WTC11 (cell line): ENCODE data around the gene MAN2B2. TPM values are rescaled to one million over a fixed set of nuclear protein-coding genes. Genes with fewer than 3 reads are reported as not detected.
A peak's percentile ranks its signal among the peaks of the same experiment; 100 is the strongest.

Source experiments
- CREM ChIP-seq: sonication (generic); formaldehyde crosslinking; IDR thresholded peaks from 2 replicates; pipeline ENCODE4 v1.8.1; 2022; ENCODE audit warnings: mild to moderate bottlenecking, missing genetic modification reagents, moderate library complexity
- IRF2 ChIP-seq: sonication (generic); formaldehyde crosslinking; IDR thresholded peaks from 2 replicates; pipeline ENCODE4 v1.8.0; 2022; ENCODE audit warnings: low read depth, missing genetic modification reagents, borderline replicate concordance
- KAT7 ChIP-seq: sonication (generic); formaldehyde crosslinking; IDR thresholded peaks from 2 replicates; pipeline ENCODE4 v1.8.1; 2023; ENCODE audit warnings: missing genetic modification reagents, mild to moderate bottlenecking, borderline replicate concordance
- NFATC4 ChIP-seq: fragments of 250-450 bp; sonication (Bioruptor Pico); IDR thresholded peaks from 2 replicates; pipeline ENCODE4 v1.9.0; 2021; ENCODE audit warnings: mild to moderate bottlenecking
- NFYB ChIP-seq: sonication (generic); formaldehyde crosslinking; conservative IDR thresholded peaks from 2 replicates; pipeline ENCODE4 v1.8.0; 2022; ENCODE audit warnings: low read depth, missing genetic modification reagents
- NR2C2 ChIP-seq: sonication (generic); formaldehyde crosslinking; IDR thresholded peaks from 2 replicates; pipeline ENCODE4 v1.8.0; 2022; ENCODE audit warnings: mild to moderate bottlenecking, missing genetic modification reagents
- OVOL2 ChIP-seq: fragments of 250-450 bp; sonication (Bioruptor Pico); IDR thresholded peaks from 2 replicates; pipeline ENCODE4 v1.9.0; 2021; ENCODE audit warnings: mild to moderate bottlenecking, borderline replicate concordance
- SMAD4 ChIP-seq: sonication (generic); formaldehyde crosslinking; IDR thresholded peaks from 2 replicates; pipeline ENCODE4 v1.8.0; 2022; ENCODE audit warnings: mild to moderate bottlenecking, missing genetic modification reagents
- ZNF121 ChIP-seq: sonication (generic); formaldehyde crosslinking; IDR thresholded peaks from 2 replicates; pipeline ENCODE4 v1.8.0; 2023; ENCODE audit warnings: missing genetic modification reagents
- ZNF219 ChIP-seq: sonication (generic); formaldehyde crosslinking; IDR thresholded peaks from 2 replicates; pipeline ENCODE4 v1.8.0; 2023; ENCODE audit warnings: missing genetic modification reagents, mild to moderate bottlenecking, borderline replicate concordance
- ZNF263 ChIP-seq: sonication (generic); formaldehyde crosslinking; IDR thresholded peaks from 2 replicates; pipeline ENCODE4 v1.8.1; 2022; ENCODE audit warnings: low read depth, mild to moderate bottlenecking, moderate library complexity, missing genetic modification reagents
- ZNF396 ChIP-seq: fragments of 250-450 bp; sonication (Bioruptor Pico); IDR thresholded peaks from 2 replicates; pipeline ENCODE4 v1.8.0; 2021; ENCODE audit warnings: mild to moderate bottlenecking, moderate library complexity, borderline replicate concordance
- total RNA-seq: library from RNA; stranded (reverse); gene quantifications from 3 replicates; pipeline ENCODE4 v1.2.3, GENCODE V29; 2021
- TF ChIP-seq, protein P1 (sequence below): sonication (generic); formaldehyde crosslinking; IDR thresholded peaks from 2 replicates; pipeline ENCODE4 v1.8.0; 2022; ENCODE audit warnings: mild to moderate bottlenecking, missing genetic modification reagents
- TF ChIP-seq, protein P2 (sequence below): sonication (generic); formaldehyde crosslinking; IDR thresholded peaks from 2 replicates; pipeline ENCODE4 v1.8.1; 2022; ENCODE audit warnings: mild to moderate bottlenecking, moderate library complexity, missing genetic modification reagents
- TF ChIP-seq, protein P3 (sequence below): sonication (generic); formaldehyde crosslinking; IDR thresholded peaks from 2 replicates; pipeline ENCODE4 v1.8.0; 2023; ENCODE audit warnings: mild to moderate bottlenecking, missing genetic modification reagents
- TF ChIP-seq, protein P4 (sequence below): sonication (generic); formaldehyde crosslinking; IDR thresholded peaks from 2 replicates; pipeline ENCODE4 v1.8.1; 2023; ENCODE audit warnings: mild to moderate bottlenecking, missing genetic modification reagents, moderate library complexity
- TF ChIP-seq, protein P5 (sequence below): fragments of 250-450 bp; sonication (Bioruptor Pico); conservative IDR thresholded peaks from 2 replicates; pipeline ENCODE4 v1.9.0; 2021; ENCODE audit warnings: mild to moderate bottlenecking
- TF ChIP-seq, protein P6 (sequence below): fragments of 200-600 bp; IDR thresholded peaks from 2 replicates; pipeline ENCODE4 v1.8.0; 2022; ENCODE audit warnings: antibody characterized with exemption
- TF ChIP-seq, protein P7 (sequence below): sonication (generic); formaldehyde crosslinking; IDR thresholded peaks from 2 replicates; pipeline ENCODE4 v1.8.0; 2022; ENCODE audit warnings: missing genetic modification reagents

MAN2B2 gene
- total RNA-seq, 1 experiment from 2014 or later, result 6.3 TPM

DNA sequence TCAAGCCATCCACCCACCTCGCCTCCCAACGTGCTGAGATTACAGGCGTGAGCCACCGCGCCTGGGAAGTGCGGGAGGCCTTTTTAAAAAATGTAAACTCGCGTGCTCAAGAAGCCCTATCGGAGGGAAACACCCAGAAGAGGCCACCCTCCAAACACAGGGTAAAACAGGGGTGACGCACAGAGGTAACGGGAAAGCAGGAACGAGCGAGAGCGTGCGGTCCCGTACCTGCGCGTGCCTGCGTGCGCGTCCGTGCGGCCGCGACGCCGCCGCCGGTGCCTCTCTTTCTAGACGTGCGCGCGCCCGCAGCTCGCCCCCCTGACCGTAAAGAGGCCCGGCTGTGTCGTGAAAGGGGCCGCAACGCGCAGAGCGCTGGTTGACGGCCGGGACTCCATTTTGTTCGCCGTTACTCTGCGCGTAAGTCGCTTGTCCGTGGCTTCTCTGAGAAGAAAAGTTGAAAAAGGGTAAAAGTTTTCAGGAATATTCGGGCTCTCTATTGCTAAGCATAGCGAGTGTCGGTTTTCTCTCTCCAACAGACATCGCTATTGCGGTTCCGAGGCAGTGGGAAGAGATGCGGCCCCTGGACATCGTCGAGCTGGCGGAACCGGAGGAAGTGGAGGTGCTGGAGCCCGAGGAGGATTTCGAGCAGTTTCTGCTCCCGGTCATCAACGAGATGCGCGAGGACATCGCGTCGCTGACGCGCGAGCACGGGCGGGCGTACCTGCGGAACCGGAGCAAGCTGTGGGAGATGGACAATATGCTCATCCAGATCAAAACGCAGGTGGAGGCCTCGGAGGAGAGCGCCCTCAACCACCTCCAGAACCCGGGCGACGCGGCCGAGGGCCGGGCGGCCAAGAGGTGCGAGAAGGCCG is 65.5 kb downstream of the MAN2B2 start, which contains the start of gene MRFAP1 (continued):
- TF ChIP-seq, protein P1, sequence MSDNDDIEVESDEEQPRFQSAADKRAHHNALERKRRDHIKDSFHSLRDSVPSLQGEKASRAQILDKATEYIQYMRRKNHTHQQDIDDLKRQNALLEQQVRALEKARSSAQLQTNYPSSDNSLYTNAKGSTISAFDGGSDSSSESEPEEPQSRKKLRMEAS (CRISPR knock-in tag), result peak; percentile 92
- TF ChIP-seq CREM (CRISPR knock-in tag), result no peak
- TF ChIP-seq KAT7 (CRISPR knock-in tag), result no peak
- TF ChIP-seq, protein P2, sequence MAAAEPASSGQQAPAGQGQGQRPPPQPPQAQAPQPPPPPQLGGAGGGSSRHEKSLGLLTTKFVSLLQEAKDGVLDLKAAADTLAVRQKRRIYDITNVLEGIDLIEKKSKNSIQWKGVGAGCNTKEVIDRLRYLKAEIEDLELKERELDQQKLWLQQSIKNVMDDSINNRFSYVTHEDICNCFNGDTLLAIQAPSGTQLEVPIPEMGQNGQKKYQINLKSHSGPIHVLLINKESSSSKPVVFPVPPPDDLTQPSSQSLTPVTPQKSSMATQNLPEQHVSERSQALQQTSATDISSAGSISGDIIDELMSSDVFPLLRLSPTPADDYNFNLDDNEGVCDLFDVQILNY (CRISPR knock-in tag), result peak; percentile 42
- TF ChIP-seq, protein P3, sequence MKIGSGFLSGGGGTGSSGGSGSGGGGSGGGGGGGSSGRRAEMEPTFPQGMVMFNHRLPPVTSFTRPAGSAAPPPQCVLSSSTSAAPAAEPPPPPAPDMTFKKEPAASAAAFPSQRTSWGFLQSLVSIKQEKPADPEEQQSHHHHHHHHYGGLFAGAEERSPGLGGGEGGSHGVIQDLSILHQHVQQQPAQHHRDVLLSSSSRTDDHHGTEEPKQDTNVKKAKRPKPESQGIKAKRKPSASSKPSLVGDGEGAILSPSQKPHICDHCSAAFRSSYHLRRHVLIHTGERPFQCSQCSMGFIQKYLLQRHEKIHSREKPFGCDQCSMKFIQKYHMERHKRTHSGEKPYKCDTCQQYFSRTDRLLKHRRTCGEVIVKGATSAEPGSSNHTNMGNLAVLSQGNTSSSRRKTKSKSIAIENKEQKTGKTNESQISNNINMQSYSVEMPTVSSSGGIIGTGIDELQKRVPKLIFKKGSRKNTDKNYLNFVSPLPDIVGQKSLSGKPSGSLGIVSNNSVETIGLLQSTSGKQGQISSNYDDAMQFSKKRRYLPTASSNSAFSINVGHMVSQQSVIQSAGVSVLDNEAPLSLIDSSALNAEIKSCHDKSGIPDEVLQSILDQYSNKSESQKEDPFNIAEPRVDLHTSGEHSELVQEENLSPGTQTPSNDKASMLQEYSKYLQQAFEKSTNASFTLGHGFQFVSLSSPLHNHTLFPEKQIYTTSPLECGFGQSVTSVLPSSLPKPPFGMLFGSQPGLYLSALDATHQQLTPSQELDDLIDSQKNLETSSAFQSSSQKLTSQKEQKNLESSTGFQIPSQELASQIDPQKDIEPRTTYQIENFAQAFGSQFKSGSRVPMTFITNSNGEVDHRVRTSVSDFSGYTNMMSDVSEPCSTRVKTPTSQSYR (CRISPR knock-in tag), result peak; percentile 13; the same call in 1 of the 2 replicates
- no peak for TF ChIP-seq NR2C2 (CRISPR knock-in tag)
- TF ChIP-seq, protein P4, sequence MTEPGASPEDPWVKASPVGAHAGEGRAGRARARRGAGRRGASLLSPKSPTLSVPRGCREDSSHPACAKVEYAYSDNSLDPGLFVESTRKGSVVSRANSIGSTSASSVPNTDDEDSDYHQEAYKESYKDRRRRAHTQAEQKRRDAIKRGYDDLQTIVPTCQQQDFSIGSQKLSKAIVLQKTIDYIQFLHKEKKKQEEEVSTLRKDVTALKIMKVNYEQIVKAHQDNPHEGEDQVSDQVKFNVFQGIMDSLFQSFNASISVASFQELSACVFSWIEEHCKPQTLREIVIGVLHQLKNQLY, result no peak
- no peak for TF ChIP-seq ZNF396
- no peak for TF ChIP-seq OVOL2 (CRISPR knock-in tag)
- TF ChIP-seq IRF2 (CRISPR knock-in tag), result no peak
- TF ChIP-seq NFATC4 (CRISPR knock-in tag), result no peak
- TF ChIP-seq, protein P5, sequence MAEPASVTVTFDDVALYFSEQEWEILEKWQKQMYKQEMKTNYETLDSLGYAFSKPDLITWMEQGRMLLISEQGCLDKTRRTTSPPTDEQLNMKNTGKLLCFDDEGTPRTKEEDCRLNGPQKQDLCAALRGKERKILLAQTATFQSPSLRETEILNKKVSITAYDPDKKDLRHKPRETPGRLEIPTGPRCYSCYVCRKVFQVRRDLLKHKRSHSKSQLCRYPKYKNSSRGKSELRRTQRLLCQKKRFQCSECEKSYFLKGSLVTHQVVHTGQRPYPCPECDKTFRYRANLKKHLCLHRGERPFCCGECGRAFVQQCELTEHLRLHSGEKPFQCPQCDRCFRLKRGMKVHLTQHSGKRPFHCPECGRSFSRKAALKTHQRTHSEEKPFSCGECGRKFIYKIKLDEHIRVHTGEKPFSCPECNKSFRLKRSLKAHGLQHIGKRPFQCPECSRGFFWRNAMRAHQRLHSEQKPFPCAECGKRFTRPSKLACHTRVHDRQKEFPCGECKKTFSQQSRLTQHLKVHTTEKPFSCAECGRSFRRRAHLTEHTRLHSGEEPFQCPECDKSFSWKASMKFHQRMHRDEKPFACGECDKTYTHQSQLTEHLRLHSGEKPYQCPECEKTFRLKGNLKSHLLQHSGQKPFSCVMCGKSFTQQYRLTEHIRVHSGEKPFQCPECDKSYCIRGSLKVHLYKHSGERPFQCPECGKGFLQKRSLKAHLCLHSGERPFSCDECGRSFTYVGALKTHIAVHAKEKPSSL (CRISPR knock-in tag), result no peak
- TF ChIP-seq, protein P6, sequence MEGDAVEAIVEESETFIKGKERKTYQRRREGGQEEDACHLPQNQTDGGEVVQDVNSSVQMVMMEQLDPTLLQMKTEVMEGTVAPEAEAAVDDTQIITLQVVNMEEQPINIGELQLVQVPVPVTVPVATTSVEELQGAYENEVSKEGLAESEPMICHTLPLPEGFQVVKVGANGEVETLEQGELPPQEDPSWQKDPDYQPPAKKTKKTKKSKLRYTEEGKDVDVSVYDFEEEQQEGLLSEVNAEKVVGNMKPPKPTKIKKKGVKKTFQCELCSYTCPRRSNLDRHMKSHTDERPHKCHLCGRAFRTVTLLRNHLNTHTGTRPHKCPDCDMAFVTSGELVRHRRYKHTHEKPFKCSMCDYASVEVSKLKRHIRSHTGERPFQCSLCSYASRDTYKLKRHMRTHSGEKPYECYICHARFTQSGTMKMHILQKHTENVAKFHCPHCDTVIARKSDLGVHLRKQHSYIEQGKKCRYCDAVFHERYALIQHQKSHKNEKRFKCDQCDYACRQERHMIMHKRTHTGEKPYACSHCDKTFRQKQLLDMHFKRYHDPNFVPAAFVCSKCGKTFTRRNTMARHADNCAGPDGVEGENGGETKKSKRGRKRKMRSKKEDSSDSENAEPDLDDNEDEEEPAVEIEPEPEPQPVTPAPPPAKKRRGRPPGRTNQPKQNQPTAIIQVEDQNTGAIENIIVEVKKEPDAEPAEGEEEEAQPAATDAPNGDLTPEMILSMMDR, result no peak
- TF ChIP-seq ZNF219 (CRISPR knock-in tag), result no peak
- TF ChIP-seq SMAD4, result no peak
- no peak for TF ChIP-seq ZNF263
- TF ChIP-seq ZNF121 (CRISPR knock-in tag), result no peak; the same call in 1 of the 2 replicates
- TF ChIP-seq, protein P7, sequence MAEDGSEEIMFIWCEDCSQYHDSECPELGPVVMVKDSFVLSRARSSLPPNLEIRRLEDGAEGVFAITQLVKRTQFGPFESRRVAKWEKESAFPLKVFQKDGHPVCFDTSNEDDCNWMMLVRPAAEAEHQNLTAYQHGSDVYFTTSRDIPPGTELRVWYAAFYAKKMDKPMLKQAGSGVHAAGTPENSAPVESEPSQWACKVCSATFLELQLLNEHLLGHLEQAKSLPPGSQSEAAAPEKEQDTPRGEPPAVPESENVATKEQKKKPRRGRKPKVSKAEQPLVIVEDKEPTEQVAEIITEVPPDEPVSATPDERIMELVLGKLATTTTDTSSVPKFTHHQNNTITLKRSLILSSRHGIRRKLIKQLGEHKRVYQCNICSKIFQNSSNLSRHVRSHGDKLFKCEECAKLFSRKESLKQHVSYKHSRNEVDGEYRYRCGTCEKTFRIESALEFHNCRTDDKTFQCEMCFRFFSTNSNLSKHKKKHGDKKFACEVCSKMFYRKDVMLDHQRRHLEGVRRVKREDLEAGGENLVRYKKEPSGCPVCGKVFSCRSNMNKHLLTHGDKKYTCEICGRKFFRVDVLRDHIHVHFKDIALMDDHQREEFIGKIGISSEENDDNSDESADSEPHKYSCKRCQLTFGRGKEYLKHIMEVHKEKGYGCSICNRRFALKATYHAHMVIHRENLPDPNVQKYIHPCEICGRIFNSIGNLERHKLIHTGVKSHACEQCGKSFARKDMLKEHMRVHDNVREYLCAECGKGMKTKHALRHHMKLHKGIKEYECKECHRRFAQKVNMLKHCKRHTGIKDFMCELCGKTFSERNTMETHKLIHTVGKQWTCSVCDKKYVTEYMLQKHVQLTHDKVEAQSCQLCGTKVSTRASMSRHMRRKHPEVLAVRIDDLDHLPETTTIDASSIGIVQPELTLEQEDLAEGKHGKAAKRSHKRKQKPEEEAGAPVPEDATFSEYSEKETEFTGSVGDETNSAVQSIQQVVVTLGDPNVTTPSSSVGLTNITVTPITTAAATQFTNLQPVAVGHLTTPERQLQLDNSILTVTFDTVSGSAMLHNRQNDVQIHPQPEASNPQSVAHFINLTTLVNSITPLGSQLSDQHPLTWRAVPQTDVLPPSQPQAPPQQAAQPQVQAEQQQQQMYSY (CRISPR knock-in tag), result 0 out of 2 replicates have a peak, but pooled peaks have one; percentile 8
- TF ChIP-seq NFYB, result no peak
